H1 (cell line): Measurements from ENCODE around the gene ZFAND4. TPM values are rescaled to one million over a fixed set of nuclear protein-coding genes. Genes with fewer than 3 reads are reported as not detected.
"Not testable (repeated sequence)": the region's sequence is repeated elsewhere in the genome, so short reads cannot be mapped to it uniquely, and the experiment has no call there.

Experiments used
- CTCF ChIA-PET: fragments of 300-600 bp; sonication (Branson Sonifier 250); formaldehyde crosslinking; loops from one replicate; lab custom pipeline; 2021; ENCODE audit not compliant: partially characterized antibody; lab: Charles Lee
- POLR2A ChIA-PET: fragments of 300-600 bp; sonication (Branson Sonifier 250); formaldehyde crosslinking; loops from one replicate; lab custom pipeline; 2021; ENCODE audit warnings: inconsistent platforms; ENCODE audit not compliant: partially characterized antibody; lab: Charles Lee
- DNase-seq, 2 experiments: peaks; one replicate each; pipeline versions ENCODE4 v3.0.0 to v3.0.0-alpha.2; 2010 to 2022; ENCODE audit warnings: low spot score in 2 of 2, low read depth in 1 of 2, mixed read lengths in 1 of 2
- FAIRE-seq: peaks from 2 replicates; lab custom pipeline; 2011; peaks lifted over from hg19 to GRCh38; lab: Jason Lieb, UNC
- H2AFZ ChIP-seq: 2 replicates; pipeline ENCODE4 v1.8.1; 2012; ENCODE audit warnings: low read length, inconsistent platforms
- H2AK5ac ChIP-seq: 2 replicates; pipeline ENCODE4 v1.6.1; 2013; ENCODE audit warnings: low read depth, low read length
- H2BK120ac ChIP-seq: replicated peaks from 2 replicates; pipeline ENCODE3; 2013; ENCODE audit warnings: low read depth, low read length, inconsistent platforms
- H2BK12ac ChIP-seq: 2 replicates; pipeline ENCODE4 v1.6.1; 2013; ENCODE audit warnings: low read depth, low read length
- H2BK15ac ChIP-seq: 2 replicates; pipeline ENCODE4 v1.6.1; 2013; ENCODE audit warnings: low read length
- H2BK20ac ChIP-seq: 2 replicates; pipeline ENCODE4 v1.6.1; 2013; ENCODE audit warnings: low read length
- H2BK5ac ChIP-seq: 2 replicates; pipeline ENCODE4 v1.6.1; 2013; ENCODE audit warnings: low read depth, low read length
- H3K14ac ChIP-seq: 2 replicates; pipeline ENCODE4 v1.6.1; 2013; ENCODE audit warnings: inconsistent platforms; ENCODE audit not compliant: insufficient read length
- H3K18ac ChIP-seq: 2 replicates; pipeline ENCODE4 v1.6.1; 2013; ENCODE audit warnings: low read length; ENCODE audit errors: extremely low read depth
- H3K23ac ChIP-seq: 2 replicates; pipeline ENCODE4 v1.6.1; 2013; ENCODE audit warnings: inconsistent platforms; ENCODE audit not compliant: insufficient read length
- H3K23me2 ChIP-seq: 2 replicates; pipeline ENCODE4 v1.6.1; 2013; ENCODE audit warnings: low read depth, low read length
- H3K27ac ChIP-seq: 2 replicates; pipeline ENCODE4 v1.6.1; 2011; ENCODE audit warnings: low read depth, low read length, inconsistent platforms
- H3K27me3 ChIP-seq, 4 experiments: replicated peaks in 1 of 4; 1 replicate in 1 of 4; 2 replicates in 3 of 4; pipeline versions ENCODE4 v1.6.1 to v1.8.1; 2011 to 2013; ENCODE audit warnings: low read length in 3 of 4, mild to moderate bottlenecking in 3 of 4, inconsistent platforms in 2 of 4, mixed read lengths in 2 of 4, moderate library complexity in 1 of 4; ENCODE audit not compliant: control insufficient read depth in 3 of 4, insufficient read depth in 3 of 4; ENCODE audit errors: extremely low read depth in 1 of 4
- H3K36me3 ChIP-seq, 4 experiments: 2 replicates each; pipeline versions ENCODE4 v1.6.1 to v1.8.1; 2011 to 2013; ENCODE audit warnings: mild to moderate bottlenecking in 4 of 4, low read length in 3 of 4, moderate library complexity in 2 of 4, control low read depth in 1 of 4, inconsistent platforms in 1 of 4; ENCODE audit not compliant: insufficient read depth in 4 of 4, control insufficient read depth in 2 of 4
- H3K4ac ChIP-seq: replicated peaks from 2 replicates; pipeline ENCODE3; 2013; ENCODE audit warnings: low read length, low read depth, mixed read lengths, inconsistent platforms; ENCODE audit not compliant: insufficient read length
- H3K4me1 ChIP-seq, 4 experiments: replicated peaks in 1 of 4; 1 replicate in 1 of 4; 2 replicates in 3 of 4; pipeline versions ENCODE4 v1.6.1 to v1.8.1; 2011 to 2013; ENCODE audit warnings: low read length in 3 of 4, inconsistent platforms in 2 of 4, mixed read lengths in 1 of 4; ENCODE audit not compliant: insufficient read depth in 4 of 4, control insufficient read depth in 3 of 4
- H3K4me2 ChIP-seq, 2 experiments: 2 replicates each; pipeline versions ENCODE4 v1.6.1 to v1.8.1; 2011 to 2013; ENCODE audit warnings: low read depth in 2 of 2, low read length in 2 of 2, control low read depth in 1 of 2, inconsistent platforms in 1 of 2, mild to moderate bottlenecking in 1 of 2; ENCODE audit not compliant: insufficient read depth in 1 of 2
- H3K4me3 ChIP-seq, 4 experiments: fragments of 200-600, 300-600 bp in 1 of 4; sonication (generic), shearing (Covaris generic), sonication (Bioruptor Twin) in 1 of 4; 2 replicates each; pipeline versions ENCODE4 v1.5.1 to v1.8.1; 2011 to 2016; ENCODE audit warnings: low read length in 4 of 4, low read depth in 3 of 4, control low read depth in 2 of 4, inconsistent platforms in 2 of 4, mild to moderate bottlenecking in 2 of 4, mixed read lengths in 1 of 4, moderate library complexity in 1 of 4; ENCODE audit not compliant: insufficient read depth in 2 of 4; ENCODE audit errors: extremely low read depth in 1 of 4
- H3K56ac ChIP-seq: replicated peaks from 2 replicates; pipeline ENCODE3; 2013; ENCODE audit warnings: low read depth, mild to moderate bottlenecking, mixed read lengths, low read length, inconsistent platforms; ENCODE audit not compliant: insufficient read length
- H3K79me1 ChIP-seq: 2 replicates; pipeline ENCODE4 v1.6.1; 2013; ENCODE audit warnings: low read depth, low read length, control low read depth
- H3K79me2 ChIP-seq, 2 experiments: 2 replicates each; pipeline versions ENCODE4 v1.6.1 to v1.8.1; 2012 to 2013; ENCODE audit warnings: low read length in 2 of 2, mild to moderate bottlenecking in 2 of 2, inconsistent platforms in 1 of 2; ENCODE audit not compliant: insufficient read depth in 2 of 2, control insufficient read depth in 1 of 2
- H3K9ac ChIP-seq, 4 experiments: replicated peaks in 1 of 4; 1 replicate in 1 of 4; 2 replicates in 3 of 4; pipeline versions ENCODE4 v1.6.1 to v1.8.1; 2011 to 2013; ENCODE audit warnings: low read depth in 3 of 4, low read length in 3 of 4, control low read depth in 2 of 4, mild to moderate bottlenecking in 2 of 4, moderate library complexity in 2 of 4, inconsistent platforms in 1 of 4; ENCODE audit errors: extremely low read depth in 1 of 4
- H3K9me3 ChIP-seq, 2 experiments: 2 replicates each; pipeline versions ENCODE4 v1.6.1 to v1.8.1; 2012 to 2013; ENCODE audit warnings: mild to moderate bottlenecking in 2 of 2, moderate library complexity in 2 of 2, control low read depth in 1 of 2, inconsistent platforms in 1 of 2, low read depth in 1 of 2, low read length in 1 of 2, mixed read lengths in 1 of 2; ENCODE audit not compliant: insufficient read depth in 2 of 2
- H4K20me1 ChIP-seq, 2 experiments: replicated peaks in 1 of 2; 2 replicates each; pipeline versions ENCODE3 to v1.8.1; 2011 to 2013; ENCODE audit warnings: inconsistent platforms in 2 of 2, low read length in 2 of 2, mild to moderate bottlenecking in 1 of 2; ENCODE audit not compliant: insufficient read depth in 2 of 2, control insufficient read depth in 1 of 2
- H4K5ac ChIP-seq: 2 replicates; pipeline ENCODE4 v1.6.1; 2013; ENCODE audit warnings: low read length, low read depth, mixed read lengths, inconsistent platforms; ENCODE audit not compliant: insufficient read length
- H4K8ac ChIP-seq: 2 replicates; pipeline ENCODE4 v1.8.0; 2013; ENCODE audit warnings: mild to moderate bottlenecking, moderate library complexity, low read length, inconsistent platforms; ENCODE audit not compliant: insufficient read depth; ENCODE audit errors: extremely low read depth
- H4K91ac ChIP-seq: replicated peaks from 2 replicates; pipeline ENCODE3; 2013; ENCODE audit warnings: low read length, mixed read lengths, inconsistent platforms; ENCODE audit not compliant: insufficient read length
- WGBS, 2 experiments: shearing (Covaris generic) in 1 of 2; methylation state at CpG; one replicate each; pipeline versions ENCODE4 v1.1.6 to v1.1.7; 2013 to 2015; ENCODE audit warnings: low lambda C conversion rate in 2 of 2, mixed read lengths in 2 of 2, inconsistent platforms in 1 of 2, low coverage in 1 of 2, missing lambda C conversion rate in 1 of 2; ENCODE audit not compliant: insufficient replicate concordance in 2 of 2, insufficient coverage in 1 of 2, insufficient read length in 1 of 2; ENCODE audit errors: extremely low coverage in 1 of 2, missing lambda C conversion rate in 1 of 2; 5-methylcytosine and 5-hydroxymethylcytosine counted together
- polyA plus RNA-seq, 7 experiments: library from polyadenylated mRNA; depleted of rRNA in 3 of 7; stranded (reverse) in 5 of 7; unstranded in 2 of 7; fragments of >200 nt in 5 of 7; fragments of 200-250 nt in 2 of 7; gene quantifications; 1 replicate in 5 of 7; 2 replicates in 1 of 7; 4 replicates in 1 of 7; pipeline versions ENCODE4 v1.2.1 to v1.2.3, GENCODE V29; 2011 to 2013; ENCODE audit warnings: missing spikeins in 2 of 7, mixed read lengths in 2 of 7
- total RNA-seq: library from RNA; stranded (reverse); fragmentation: NEBNext Ultra II Directional; extraction: Animal tissue kit (Norgen Biotek cat#: 25700); gene quantifications from 2 replicates; pipeline ENCODE4 v1.2.1, GENCODE V29; 2021

The ZFAND4 gene
- total and polyA plus RNA-seq, 2 of the 8 experiments (the other 6 are each of a cell fraction or from before 2014, with no cell fraction given), result 2.8 to 17.8 TPM

DNA sequence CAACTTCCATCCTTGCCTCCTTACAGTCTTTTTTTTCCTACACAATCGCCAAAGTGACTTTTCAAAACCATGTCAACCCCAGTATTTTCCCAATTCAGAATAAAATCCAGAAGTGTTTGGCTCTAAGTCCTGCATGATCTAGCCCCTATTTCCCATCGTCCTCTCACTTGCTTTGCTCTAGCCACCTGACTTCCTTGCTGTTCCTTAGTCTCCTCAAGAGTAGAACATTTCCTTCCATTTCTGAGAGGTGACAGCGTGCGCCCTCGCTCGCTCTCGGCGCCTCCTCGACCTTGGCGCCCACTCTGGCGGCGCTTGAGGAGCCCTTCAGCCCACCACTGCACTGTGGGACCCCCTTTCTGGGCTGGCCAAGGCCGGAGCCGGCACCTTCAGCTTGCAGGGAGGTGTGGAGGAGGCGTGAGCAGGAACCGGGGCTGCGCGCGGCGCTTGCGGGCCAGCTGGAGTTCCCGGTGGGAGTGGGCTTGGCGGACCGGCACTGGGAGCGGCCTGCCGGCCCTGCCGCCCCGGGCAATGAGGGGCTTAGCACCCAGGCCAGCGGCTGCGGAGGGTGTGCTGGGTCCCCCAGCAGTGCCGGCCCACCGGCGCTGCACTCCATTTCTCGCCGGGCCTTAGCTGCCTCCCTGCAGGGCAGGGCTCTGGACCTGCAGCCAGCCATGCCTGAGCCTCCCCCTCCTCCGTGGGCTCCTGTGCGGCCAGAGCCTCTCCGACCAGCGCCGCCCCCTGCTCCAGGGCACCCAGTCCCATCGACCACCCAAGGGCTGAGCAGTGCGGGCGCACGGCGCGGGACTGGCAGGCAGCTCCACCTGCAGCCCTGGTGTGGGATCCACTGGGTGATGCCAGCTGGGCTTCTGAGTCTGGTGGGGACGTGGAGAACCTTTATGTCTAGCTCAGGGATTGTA, 72.0 kb downstream of the ZFAND4 start:
- not testable (repeated sequence) for H4K5ac ChIP-seq, H3K14ac ChIP-seq, H2AFZ ChIP-seq, H3K23ac ChIP-seq, H3K9ac ChIP-seq, H4K20me1 ChIP-seq, H3K56ac ChIP-seq, H2BK15ac ChIP-seq, H3K9me3 ChIP-seq, H4K8ac ChIP-seq, H2BK12ac ChIP-seq, H3K79me1 ChIP-seq, FAIRE-seq, H2AK5ac ChIP-seq, H3K18ac ChIP-seq, H3K4ac ChIP-seq, H3K36me3 ChIP-seq, H3K23me2 ChIP-seq, H2BK120ac ChIP-seq, H3K79me2 ChIP-seq, H2BK20ac ChIP-seq, H3K4me1 ChIP-seq, H3K4me2 ChIP-seq, H2BK5ac ChIP-seq, H3K4me3 ChIP-seq, DNase-seq, H4K91ac ChIP-seq, H3K27ac ChIP-seq, H3K27me3 ChIP-seq
- POLR2A ChIA-PET, result interaction anchor here (1.3 kb wide), 1 partner anchor 43 kb away, joined by 4 read pairs; no protein-coding TSS in a partner anchor
- CTCF ChIA-PET, result interaction anchor here (1.2 kb wide), 1 partner anchor 46 kb away, joined by 3 read pairs; no protein-coding TSS in a partner anchor
- WGBS, 2 experiments, result 96% methylated on average over 36 of the region's 47 CpGs; no CpG with 5 or more reads in 1 of the 2 experiments
